GM12874 (cell line): ENCODE results near the gene CAB39L.

Experiments
- CTCF ChIP-seq: IDR thresholded peaks from 2 replicates; pipeline ENCODE4 v1.5.1; 2011; ENCODE audit warnings: low read depth, mild to moderate bottlenecking, control low read depth, low read length, moderate library complexity; ENCODE audit not compliant: insufficient read depth

Gene CAB39L

DNA sequence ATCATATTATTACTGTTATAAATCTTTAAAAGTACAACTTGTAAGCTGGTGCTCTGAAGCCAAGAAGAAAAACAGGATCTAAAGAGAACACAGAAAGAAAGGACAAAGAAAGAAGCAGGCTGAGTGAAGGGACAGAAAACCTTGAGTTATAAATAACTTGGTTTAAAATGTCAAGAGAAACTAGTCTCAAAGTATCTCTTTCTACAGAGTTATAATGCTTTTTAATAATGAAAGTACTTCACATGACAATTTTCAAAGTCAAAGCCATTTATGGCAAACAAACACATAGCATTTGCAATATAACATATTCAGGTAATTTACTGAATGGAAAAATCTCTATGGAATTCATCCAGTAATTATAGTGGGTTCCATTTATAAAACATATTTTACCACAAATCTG is 33.4 kb downstream of the CAB39L start:
- TF ChIP-seq CTCF = no peak

DNA sequence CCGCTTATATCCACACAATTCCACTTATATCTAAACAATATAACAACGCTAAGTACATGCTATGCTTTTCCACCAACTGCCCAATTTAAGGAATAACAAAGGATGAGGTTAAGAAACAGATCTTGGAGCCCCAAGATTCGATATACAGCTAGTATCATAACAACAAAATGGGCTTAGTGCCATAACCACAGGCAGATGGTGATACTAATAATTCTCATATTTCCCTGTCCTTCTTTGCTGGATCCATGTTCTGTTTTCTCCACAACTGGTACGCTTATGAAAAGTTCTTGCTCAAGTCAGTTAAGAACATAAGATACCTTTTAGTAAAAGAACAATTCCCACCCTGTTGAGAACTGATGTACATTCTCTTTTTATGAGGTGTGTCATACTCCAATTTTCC is 33.9 kb downstream of the CAB39L start:
- no peak for TF ChIP-seq CTCF

GRCh38 chr13:49409008-49409407 is 34.9 kb downstream of the CAB39L start:
- TF ChIP-seq CTCF = no peak

GRCh38 chr13:49407936-49408335 is 35.9 kb downstream of the CAB39L start:
- TF ChIP-seq CTCF = no peak

- TF ChIP-seq CTCF = no peak
Measured at GRCh38 chr13:49407068-49407467, 36.8 kb downstream of the CAB39L start.

DNA sequence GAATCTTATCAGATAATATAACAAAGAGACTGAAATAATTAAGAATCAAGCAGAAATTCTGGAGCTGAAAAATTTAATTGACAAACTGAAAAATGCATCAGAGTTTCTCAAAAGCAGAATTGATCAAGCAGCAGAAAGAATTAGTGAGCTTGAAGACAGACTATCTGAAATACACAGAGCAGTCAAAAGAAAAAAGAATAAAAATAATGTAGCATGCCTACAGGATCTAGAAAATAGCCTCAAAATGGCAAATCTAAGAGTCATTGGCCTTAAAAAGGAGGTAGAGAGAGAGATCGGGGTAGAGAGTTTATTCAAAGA is 39.2 kb downstream of the CAB39L start:
- no peak for TF ChIP-seq CTCF

GRCh38 chr13:49403996-49404702 is 39.7 kb downstream of the CAB39L start:
- TF ChIP-seq CTCF = no peak
